ENCODE results near the gene ABHD17A.

- TF ChIP-seq EZH2phosphoT487 (IDR thresholded peaks at IDR 0.05; ENCODE audit: borderline replicate concordance, low read length) (no peak), CTCF (IDR thresholded peaks at IDR 0.05; ENCODE audit: low read depth, low read length, poor library complexity, severe bottlenecking) (no peak)
Measured at GRCh38 chr19:1905110-1905862, 20.0 kb upstream of the ABHD17A start, which contains the start of the genes ADAT3 and SCAMP4.

All from DOHH2 (cell line).